Heart left ventricle (tissue), 16 donors: ENCODE results near the gene CUBN. TPM values are rescaled to one million over a fixed set of nuclear protein-coding genes. Genes with fewer than 3 reads are reported as not detected.
A peak's percentile ranks its signal among the peaks of the same experiment; 100 is the strongest.

ENCODE experiments used
- ATAC-seq, 4 donors: fragments of 200-7000 bp; cut with Tn5 transposase; one replicate each; pipeline ENCODE4 v1.9.1; 2020 to 2022; ENCODE audit warnings: moderate library complexity in 4 of 4, mild to moderate bottlenecking in 3 of 4, moderate number of reproducible peaks in 1 of 4
- DNase-seq, 5 donors: peaks; one replicate each; pipeline ENCODE4 v3.0.0-alpha.2; 2020
- H3K27ac ChIP-seq, 12 donors: fragments of 200-600 bp; sonication (generic) in 4 of 12; one replicate each; pipeline versions ENCODE4 v1.5.0 to v1.8.0; 2016 to 2022; ENCODE audit warnings: mild to moderate bottlenecking in 2 of 12
- H3K27me3 ChIP-seq, 9 donors: fragments of 200-600 bp; sonication (generic) in 2 of 9; one replicate each; pipeline versions ENCODE4 v1.5.1 to v1.8.0; 2016 to 2022; ENCODE audit warnings: mild to moderate bottlenecking in 3 of 9
- H3K36me3 ChIP-seq, 9 donors: fragments of 200-600 bp; sonication (generic) in 2 of 9; one replicate each; pipeline versions ENCODE4 v1.5.0 to v1.8.0; 2018 to 2022; ENCODE audit warnings: mild to moderate bottlenecking in 2 of 9
- H3K4me1 ChIP-seq, 12 donors: fragments of 200-600 bp; sonication (generic) in 4 of 12; one replicate each; pipeline versions ENCODE4 v1.5.0 to v1.8.0; 2016 to 2022; ENCODE audit warnings: mild to moderate bottlenecking in 3 of 12
- H3K4me3 ChIP-seq, 12 donors: fragments of 200-600 bp; sonication (generic) in 4 of 12; one replicate each; pipeline versions ENCODE4 v1.5.0 to v1.8.0; 2017 to 2022; ENCODE audit warnings: mild to moderate bottlenecking in 9 of 12, moderate library complexity in 4 of 12
- H3K9me3 ChIP-seq, 12 donors: fragments of 200-600 bp; sonication (generic) in 4 of 12; one replicate each; pipeline versions ENCODE4 v1.5.0 to v1.8.0; 2016 to 2022; ENCODE audit warnings: mild to moderate bottlenecking in 1 of 12
- POLR2A ChIP-seq, 2 donors: fragments of 450-650 bp; IDR thresholded peaks; one replicate each; pipeline ENCODE4 v1.6.1; 2017; ENCODE audit warnings: antibody characterized with exemption in 2 of 2, mild to moderate bottlenecking in 2 of 2, moderate library complexity in 2 of 2
- WGBS, 4 donors: extraction: QIAGEN DNeasy Blood & Tissue Kit in 2 of 4; methylation state at CpG; one replicate each; pipeline versions ENCODE4 v1.1.5 to v1.1.7; 2013 to 2018; 5-methylcytosine and 5-hydroxymethylcytosine counted together
- intact Hi-C, 10 donors: fragments of 100-400 bp; cut with DNase I; formaldehyde crosslinking; loops; one replicate each; pipeline versions ENCODE4 v1.11.1 to v1.14.2; 2022
- polyA plus RNA-seq, 2 donors: library from polyadenylated mRNA; stranded (reverse); fragments of 200-250 nt; gene quantifications; one replicate each; pipeline ENCODE4 v1.2.3, GENCODE V29; 2013
- total RNA-seq, 9 donors: library from RNA; depleted of rRNA in 2 of 9; stranded (reverse); fragments of >200 nt in 2 of 9; fragmentation: NEBNext Ultra II Directional in 3 of 9; extraction: Animal tissue kit (Norgen Biotek cat#: 25700) in 3 of 9; gene quantifications; one replicate each; pipeline versions ENCODE4 v1.1.0 to v1.2.4, GENCODE V29; 2016 to 2023
- TF ChIP-seq, protein P1 (sequence below), 12 donors: fragments of 200-600 bp; sonication (generic) in 4 of 12; IDR thresholded peaks; one replicate each; pipeline versions ENCODE4 v1.5.0 to v1.8.0; 2018 to 2022; ENCODE audit warnings: antibody characterized with exemption in 12 of 12, mild to moderate bottlenecking in 5 of 12
- donor health status: ischemic (EF 13 %, LVEDD 7.1; RV severe dilation, severe dysfunction).
- donor health status: healthy with polysubstance abuse.
- donor health status: DM: no; HTN: yes; CAD: no.
- donor health status: DM: no; HTN: no; CAD: no.
- donor health status: ischemic (EF 25% LVEDD 6.9; RV normal size, moderate dysfunction).
- donor health status: ischemic (EF 25% LVEDD 5.7; RV mildly dilated, moderate dysfunction).
- donor health status: healthy.
- donor health status: DM: yes; HTN: yes; CAD: no.
- donor health status: ischemic (EF 35%, LVEDD 5.7; RV mildly dilated, moderate dysfunction).
- donor health status: nonischemic (EF 11% LVEDD 7.7; RV severe dilation, severe dysfunction).
- donor health status: DM: yes; HTN: yes; CAD: no.
- donor health status: PGD.
- donor health status: ischemic (EF 29% LVEDD 5.4; RV normal size, mild dysfunction).
- donor health status: nonischemic (EF 23%, LVEDD 6.1; RV moderate dilation, normal function).

CUBN gene
- total and polyA plus RNA-seq, 11 donors, result 0.07 to 1.5 (median 0.44) TPM

DNA sequence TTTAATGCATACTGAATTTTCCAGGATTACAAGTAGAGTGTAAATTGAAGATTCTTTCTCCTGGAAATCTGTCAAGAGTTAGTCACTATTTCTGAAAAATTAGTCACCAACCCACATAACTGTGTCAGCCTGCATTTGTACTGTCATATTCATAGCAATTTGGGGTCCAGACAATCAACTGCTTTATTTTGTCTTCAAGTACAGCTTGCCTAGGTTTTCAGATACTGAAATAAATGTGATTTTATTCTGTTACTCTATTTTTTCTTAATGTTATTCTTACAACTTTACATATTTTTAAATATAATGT, 55.1 kb downstream of the CUBN start:
- TF ChIP-seq, protein P1, sequence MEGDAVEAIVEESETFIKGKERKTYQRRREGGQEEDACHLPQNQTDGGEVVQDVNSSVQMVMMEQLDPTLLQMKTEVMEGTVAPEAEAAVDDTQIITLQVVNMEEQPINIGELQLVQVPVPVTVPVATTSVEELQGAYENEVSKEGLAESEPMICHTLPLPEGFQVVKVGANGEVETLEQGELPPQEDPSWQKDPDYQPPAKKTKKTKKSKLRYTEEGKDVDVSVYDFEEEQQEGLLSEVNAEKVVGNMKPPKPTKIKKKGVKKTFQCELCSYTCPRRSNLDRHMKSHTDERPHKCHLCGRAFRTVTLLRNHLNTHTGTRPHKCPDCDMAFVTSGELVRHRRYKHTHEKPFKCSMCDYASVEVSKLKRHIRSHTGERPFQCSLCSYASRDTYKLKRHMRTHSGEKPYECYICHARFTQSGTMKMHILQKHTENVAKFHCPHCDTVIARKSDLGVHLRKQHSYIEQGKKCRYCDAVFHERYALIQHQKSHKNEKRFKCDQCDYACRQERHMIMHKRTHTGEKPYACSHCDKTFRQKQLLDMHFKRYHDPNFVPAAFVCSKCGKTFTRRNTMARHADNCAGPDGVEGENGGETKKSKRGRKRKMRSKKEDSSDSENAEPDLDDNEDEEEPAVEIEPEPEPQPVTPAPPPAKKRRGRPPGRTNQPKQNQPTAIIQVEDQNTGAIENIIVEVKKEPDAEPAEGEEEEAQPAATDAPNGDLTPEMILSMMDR (IDR thresholded peaks at IDR 0.05), result no peak
- no peak for TF ChIP-seq POLR2A (IDR thresholded peaks at IDR 0.05)
- H3K4me1 ChIP-seq, result peaks cover 0 to 34% (median 4%) of the 10 kb centered on the region in 12 donors
- ATAC-seq (no peak), DNase-seq (no peak)
- no peaks in the 10 kb centered on the region for H3K9me3 ChIP-seq
- peak overlapping the region in 2 of 12 donors; percentile 6 to 50 for H3K27ac ChIP-seq
- intact Hi-C loops, result no loop called here
- no peaks in the 10 kb centered on the region for H3K36me3 ChIP-seq
- no peak overlapping the region for H3K4me3 ChIP-seq
- H3K27me3 ChIP-seq, result no peaks in the 10 kb centered on the region

DNA sequence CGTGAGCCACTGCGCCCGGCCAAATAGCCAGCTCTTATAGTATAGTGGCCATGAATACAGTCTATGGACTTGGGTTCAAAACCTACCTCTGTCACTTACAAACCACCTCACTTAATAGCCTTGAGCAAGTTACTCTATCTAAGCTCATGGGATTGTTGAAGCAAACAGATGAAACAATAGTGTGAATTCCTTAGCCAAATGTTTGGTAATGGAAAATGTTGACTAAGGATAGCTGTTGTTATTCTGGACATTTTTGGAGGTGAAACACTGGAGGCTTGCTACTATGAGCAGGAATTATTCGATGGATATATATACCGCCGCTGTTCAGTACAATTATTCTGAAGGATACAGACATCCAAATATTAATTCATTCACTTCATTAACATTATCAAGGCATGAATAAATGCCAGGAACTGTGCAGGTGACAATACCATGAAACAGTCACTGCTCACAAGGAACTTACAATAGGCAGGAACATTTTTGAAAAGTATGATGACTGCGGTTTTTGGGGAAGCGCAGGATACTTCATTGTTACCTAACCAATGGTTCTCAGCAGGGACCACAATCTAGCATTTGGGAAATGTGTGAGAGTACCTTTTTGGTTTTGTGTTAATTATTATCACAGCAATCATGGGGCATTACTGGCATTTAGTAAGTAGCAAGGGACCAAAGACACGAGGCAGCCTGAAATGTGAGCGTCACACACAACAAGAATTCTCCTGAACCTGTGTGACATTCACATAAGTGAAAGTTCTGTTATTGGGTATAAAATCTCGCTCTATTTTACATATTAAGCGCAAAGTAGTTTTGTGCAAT, 55.7 kb downstream of the CUBN start:
- intact Hi-C loops, result no loop called here
- Histone ChIP-seq H3K36me3 (no peaks in the 10 kb centered on the region), H3K27ac (no peak overlapping the region), H3K4me3 (no peak overlapping the region), H3K4me1 (peaks cover 0 to 34% (median 4%) of the 10 kb centered on the region in 12 donors), H3K27me3 (no peaks in the 10 kb centered on the region), H3K9me3 (peaks cover 0 to 3% (median 0%) of the 10 kb centered on the region in 12 donors)
- ATAC-seq, result no peak
- 94 to 97% (median 96%) methylated on average over 12 of the region's 12 CpGs for WGBS, 4 donors
- DNase-seq, result no peak
- no peak for TF ChIP-seq POLR2A (IDR thresholded peaks at IDR 0.05)
- TF ChIP-seq, protein P1 (IDR thresholded peaks at IDR 0.05), result no peak

DNA sequence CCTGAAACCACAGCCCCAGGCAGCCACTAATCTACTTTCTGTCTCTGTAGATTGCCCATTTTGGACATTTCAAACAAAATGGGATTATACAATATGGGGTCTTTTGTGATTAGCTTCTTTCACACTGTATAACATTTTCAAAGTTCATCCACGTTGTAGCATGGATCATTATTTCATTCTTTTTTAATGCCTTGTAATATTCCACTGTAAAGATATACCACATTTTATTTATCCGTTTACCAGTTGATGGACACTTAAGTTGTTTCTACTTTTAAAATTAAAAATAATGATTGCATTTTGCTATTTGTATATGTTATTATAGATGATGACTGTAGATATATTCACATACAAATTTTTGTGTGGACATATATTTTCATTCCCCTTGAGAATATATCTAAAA, 60.7 kb downstream of the CUBN start:
- Histone ChIP-seq H3K27me3 (no peaks in the 10 kb centered on the region), H3K4me3 (no peak overlapping the region), H3K4me1 (no peaks in the 10 kb centered on the region), H3K27ac (no peak overlapping the region), H3K36me3 (no peaks in the 10 kb centered on the region), H3K9me3 (peaks cover 0 to 5% (median 0%) of the 10 kb centered on the region in 12 donors)
- intact Hi-C loops, result no loop called here
- ATAC-seq (no peak), DNase-seq (no peak)
- TF ChIP-seq, protein P1 (IDR thresholded peaks at IDR 0.05), result no peak
- no peak for TF ChIP-seq POLR2A (IDR thresholded peaks at IDR 0.05)
- WGBS, 4 donors, result 93 to 96% (median 94%) methylated on average over 2 of the region's 2 CpGs

DNA sequence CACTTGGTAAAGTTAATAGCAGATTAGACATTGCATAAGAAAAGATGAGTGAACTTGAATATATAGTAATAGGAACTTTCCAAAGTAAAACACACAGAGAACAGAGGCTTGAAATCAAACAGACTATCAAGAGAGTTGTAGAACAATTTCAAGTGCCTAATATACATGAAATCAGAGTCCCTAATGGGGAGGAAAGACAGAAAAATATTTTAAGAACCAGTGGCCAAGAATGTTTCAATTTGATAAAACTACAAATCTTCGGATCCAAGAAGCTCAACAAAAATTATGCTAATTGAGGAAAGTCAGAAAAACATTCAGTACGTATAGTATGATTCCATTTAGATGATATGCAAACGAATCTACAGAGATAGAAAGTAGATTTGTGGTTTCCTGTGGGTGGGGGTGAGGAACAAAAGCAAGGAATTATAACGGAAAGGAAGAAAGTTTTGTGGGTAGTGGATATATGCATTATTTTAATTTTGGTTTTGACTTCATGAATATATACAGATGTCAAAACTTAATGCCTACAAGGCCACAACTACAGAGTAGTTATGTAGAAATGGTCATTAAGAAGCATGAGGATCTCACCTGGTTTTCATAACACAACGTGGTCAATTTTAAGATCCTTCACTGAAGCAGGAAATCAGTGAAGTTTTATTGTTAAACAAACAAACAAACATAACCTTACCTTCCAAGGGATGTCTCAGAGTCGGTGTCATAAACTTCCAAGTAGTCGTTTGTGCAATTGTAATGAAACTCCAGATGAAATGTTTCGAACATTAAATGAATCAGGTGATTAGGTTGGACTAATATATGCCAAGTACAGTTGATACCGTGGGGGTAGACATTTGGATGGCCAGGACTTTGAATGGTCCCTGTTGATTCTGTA, 62.0 kb downstream of the CUBN start:
- no peak for TF ChIP-seq POLR2A (IDR thresholded peaks at IDR 0.05)
- TF ChIP-seq, protein P1 (IDR thresholded peaks at IDR 0.05), result no peak
- Histone ChIP-seq H3K27ac (no peak overlapping the region), H3K4me1 (peaks cover 0 to 10% (median 4%) of the 10 kb centered on the region in 12 donors), H3K9me3 (peaks cover 0 to 5% (median 0%) of the 10 kb centered on the region in 12 donors), H3K27me3 (no peaks in the 10 kb centered on the region), H3K4me3 (no peak overlapping the region), H3K36me3 (no peaks in the 10 kb centered on the region)
- intact Hi-C loops, result no loop called here
- WGBS, 4 donors, result 74 to 77% (median 74%) methylated on average over 9 of the region's 9 CpGs
- no peak for DNase-seq
- ATAC-seq, result no peak
